Keratinocyte (primary cell): ENCODE measurements around the gene LRRC41. TPM values are rescaled to one million over a fixed set of nuclear protein-coding genes. Genes with fewer than 3 reads are reported as not detected.

Experiments used
- DNase-seq: peaks from one replicate; pipeline ENCODE4 v3.0.0-alpha.2; 2011; ENCODE audit warnings: low read depth, missing footprints, low spot score
- FAIRE-seq: peaks from 2 replicates; lab custom pipeline; 2011; peaks lifted over from hg19 to GRCh38; lab: Jason Lieb, UNC
- H2AFZ ChIP-seq: 2 replicates; pipeline ENCODE4 v1.6.0; 2012; ENCODE audit warnings: low read length, control low read depth, inconsistent platforms; ENCODE audit not compliant: control insufficient read depth
- H3K27ac ChIP-seq: 2 replicates; pipeline ENCODE4 v1.5.1; 2011; ENCODE audit warnings: low read length; ENCODE audit not compliant: control insufficient read depth, insufficient read depth
- H3K27me3 ChIP-seq: 3 replicates; pipeline ENCODE4 v1.6.0; 2011; ENCODE audit warnings: low read length; ENCODE audit not compliant: control insufficient read depth, insufficient read depth; ENCODE audit errors: extremely low read depth
- H3K36me3 ChIP-seq, 2 experiments: 2 replicates in 1 of 2; 3 replicates in 1 of 2; pipeline ENCODE4 v1.5.1; 2011; ENCODE audit warnings: low read length in 2 of 2, mild to moderate bottlenecking in 1 of 2; ENCODE audit not compliant: control insufficient read depth in 2 of 2, insufficient read depth in 2 of 2; ENCODE audit errors: extremely low read depth in 1 of 2
- H3K4me1 ChIP-seq: 3 replicates; pipeline ENCODE4 v1.5.1; 2011; ENCODE audit warnings: low read length; ENCODE audit not compliant: control insufficient read depth, insufficient read depth; ENCODE audit errors: extremely low read depth
- H3K4me2 ChIP-seq: 3 replicates; pipeline ENCODE4 v1.6.0; 2011; ENCODE audit warnings: low read depth, low read length; ENCODE audit not compliant: control insufficient read depth, insufficient read depth; ENCODE audit errors: extremely low read depth
- H3K4me3 ChIP-seq, 3 experiments: fragments of 200-600 bp in 1 of 3; sonication (generic) in 1 of 3; 2 replicates in 2 of 3; 3 replicates in 1 of 3; pipeline ENCODE4 v1.5.1; 2011 to 2016; ENCODE audit warnings: low read length in 3 of 3, mild to moderate bottlenecking in 3 of 3, control low read depth in 2 of 3, inconsistent platforms in 1 of 3, low read depth in 1 of 3, mixed read lengths in 1 of 3, mixed run types in 1 of 3, moderate library complexity in 1 of 3; ENCODE audit not compliant: control insufficient read depth in 2 of 3, insufficient read depth in 2 of 3; ENCODE audit errors: extremely low read depth in 1 of 3
- H3K79me2 ChIP-seq: 2 replicates; pipeline ENCODE4 v1.6.0; 2012; ENCODE audit warnings: low read length; ENCODE audit not compliant: control insufficient read depth, insufficient read depth
- H3K9ac ChIP-seq: 3 replicates; pipeline ENCODE4 v1.6.0; 2011; ENCODE audit warnings: low read length; ENCODE audit not compliant: control insufficient read depth, insufficient read depth; ENCODE audit errors: extremely low read depth
- H3K9me1 ChIP-seq: 3 replicates; pipeline ENCODE4 v1.6.0; 2011; ENCODE audit warnings: low read length; ENCODE audit not compliant: control insufficient read depth, insufficient read depth; ENCODE audit errors: extremely low read depth
- H3K9me3 ChIP-seq: 2 replicates; pipeline ENCODE4 v1.5.1; 2012; ENCODE audit warnings: low read depth, low read length; ENCODE audit not compliant: control insufficient read depth
- H4K20me1 ChIP-seq: 3 replicates; pipeline ENCODE4 v1.6.0; 2011; ENCODE audit warnings: low read length; ENCODE audit not compliant: control insufficient read depth, insufficient read depth; ENCODE audit errors: extremely low read depth
- CTCF ChIP-seq, 3 experiments: IDR thresholded peaks in 1 of 3; conservative IDR thresholded peaks in 1 of 3; optimal IDR thresholded peaks in 1 of 3; 2 replicates in 2 of 3; 3 replicates in 1 of 3; pipeline versions ENCODE3 to v1.5.1; 2011; ENCODE audit warnings: low read length in 3 of 3, mild to moderate bottlenecking in 3 of 3, moderate library complexity in 2 of 3, control low read depth in 1 of 3, inconsistent platforms in 1 of 3; ENCODE audit not compliant: insufficient read depth in 2 of 3; ENCODE audit errors: extremely low read depth in 1 of 3
- EZH2 ChIP-seq: IDR thresholded peaks from one replicate; pipeline ENCODE4 v1.6.1; 2012; ENCODE audit warnings: inconsistent platforms, mild to moderate bottlenecking, low read length, moderate library complexity
- dilution Hi-C: fragments of 300-500 bp; cut with MboI; formaldehyde crosslinking; loops from one replicate; pipeline ENCODE4 v1.7.0; 2020; ENCODE audit warnings: low sequenced_read_pairs; ENCODE audit not compliant: extremely low pct_ligation_motif_present
- polyA plus RNA-seq, 5 experiments: library from polyadenylated mRNA; depleted of rRNA in 3 of 5; stranded (reverse) in 3 of 5; stranded (forward) in 1 of 5; unstranded in 1 of 5; fragments of >200 nt; gene quantifications; 1 replicate in 1 of 5; 2 replicates in 3 of 5; 3 replicates in 1 of 5; pipeline versions ENCODE4 v1.2.1 to v1.2.3, GENCODE V29; 2011 to 2012; ENCODE audit warnings: missing spikeins in 2 of 5, low read depth in 1 of 5, low replicate concordance in 1 of 5

The LRRC41 gene
- polyA plus RNA-seq, 1 donor (not counting 4 experiments of a cell fraction or from before 2014, with no cell fraction given) = 51.2 TPM

GRCh38 chr1:46277658-46278373, 25.6 kb downstream of the LRRC41 start:
- Histone ChIP-seq H4K20me1 (no peaks in the 10 kb centered on the region), H3K9ac (no peak overlapping the region), H3K79me2 (no peaks in the 10 kb centered on the region), H3K4me3 (no peak overlapping the region), H3K4me2 (no peak overlapping the region), H3K9me1 (no peaks in the 10 kb centered on the region), H3K4me1 (no peaks in the 10 kb centered on the region), H3K36me3 (peaks cover 20 to 50% of the 10 kb centered on the region in 2 experiments), H3K27me3 (no peaks in the 10 kb centered on the region), H2AFZ (no peak overlapping the region), H3K27ac (no peak overlapping the region), H3K9me3 (no peaks in the 10 kb centered on the region)
- FAIRE-seq (no peak), DNase-seq (no peak)
- TF ChIP-seq EZH2 (no peak), CTCF (optimal IDR thresholded peaks at IDR 0.05 in 1 of 3, IDR thresholded peaks at IDR 0.05 in 1 of 3, conservative IDR thresholded peaks at IDR 0.05 in 1 of 3; ENCODE audit: extremely low read depth in 1 of 3, insufficient read depth in 2 of 3, low read length in 3 of 3) (no peak)
- dilution Hi-C loops = no loop called here

GRCh38 chr1:46275030-46275337, 28.4 kb downstream of the LRRC41 start:
- Histone ChIP-seq H3K4me1 (no peaks in the 10 kb centered on the region), H3K36me3 (peaks cover 11 to 56% of the 10 kb centered on the region in 2 experiments), H4K20me1 (no peaks in the 10 kb centered on the region), H3K9me3 (no peaks in the 10 kb centered on the region), H3K9ac (no peak overlapping the region), H3K27ac (no peak overlapping the region), H3K9me1 (no peaks in the 10 kb centered on the region), H3K4me3 (no peak overlapping the region), H3K79me2 (no peaks in the 10 kb centered on the region), H3K4me2 (no peak overlapping the region), H2AFZ (no peak overlapping the region), H3K27me3 (no peaks in the 10 kb centered on the region)
- FAIRE-seq = no peak
- dilution Hi-C loops = no loop called here
- DNase-seq = no peak
- TF ChIP-seq EZH2 = no peak
- no peak for TF ChIP-seq CTCF (optimal IDR thresholded peaks at IDR 0.05 in 1 of 3, IDR thresholded peaks at IDR 0.05 in 1 of 3, conservative IDR thresholded peaks at IDR 0.05 in 1 of 3; ENCODE audit: extremely low read depth in 1 of 3, insufficient read depth in 2 of 3, low read length in 3 of 3)
